Lung (tissue), 12 donors: ENCODE results near the gene PYGO2. TPM values are rescaled to one million over a fixed set of nuclear protein-coding genes. Genes with fewer than 3 reads are reported as not detected.

Experiments used
- ATAC-seq: fragments of 200-7000 bp; cut with Tn5 transposase; one replicate; pipeline ENCODE4 v1.9.1; 2020; ENCODE audit warnings: moderate number of reproducible peaks; ENCODE audit not compliant: insufficient read depth, low FRiP score
- DNase-seq, 3 donors: peaks; one replicate each; pipeline ENCODE4 v3.0.0-alpha.2; 2013 to 2017
- H3K27ac ChIP-seq, 2 donors: one replicate each; pipeline ENCODE4 v1.5.1; 2013; ENCODE audit warnings: mild to moderate bottlenecking in 2 of 2, moderate library complexity in 2 of 2, control low read depth in 1 of 2, inconsistent platforms in 1 of 2, low read depth in 1 of 2, low read length in 1 of 2
- H3K27me3 ChIP-seq, 3 donors: one replicate each; pipeline ENCODE4 v1.5.1; 2013; ENCODE audit warnings: low read length in 2 of 3; ENCODE audit not compliant: control insufficient read depth in 3 of 3, insufficient read depth in 3 of 3
- H3K36me3 ChIP-seq, 4 donors: one replicate each; pipeline ENCODE4 v1.5.1; 2013; ENCODE audit warnings: low read length in 4 of 4, mild to moderate bottlenecking in 1 of 4, moderate library complexity in 1 of 4; ENCODE audit not compliant: control insufficient read depth in 4 of 4, insufficient read depth in 4 of 4
- H3K4me1 ChIP-seq, 5 donors: one replicate each; pipeline ENCODE4 v1.5.1; 2013; ENCODE audit warnings: low read length in 5 of 5, mild to moderate bottlenecking in 2 of 5, moderate library complexity in 1 of 5; ENCODE audit not compliant: control insufficient read depth in 5 of 5, insufficient read depth in 5 of 5
- H3K4me3 ChIP-seq: one replicate; pipeline ENCODE4 v1.5.1; 2013; ENCODE audit warnings: mild to moderate bottlenecking, control low read depth, moderate library complexity
- H3K9ac ChIP-seq, 2 donors: one replicate each; pipeline ENCODE4 v1.5.1; 2013; ENCODE audit warnings: low read length in 2 of 2, control low read depth in 1 of 2; ENCODE audit not compliant: insufficient read depth in 1 of 2
- H3K9me3 ChIP-seq, 4 donors: one replicate each; pipeline ENCODE4 v1.5.1; 2013; ENCODE audit warnings: low read length in 3 of 4, mild to moderate bottlenecking in 1 of 4, moderate library complexity in 1 of 4; ENCODE audit not compliant: control insufficient read depth in 4 of 4, insufficient read depth in 3 of 4
- CTCF ChIP-seq: IDR thresholded peaks from 2 replicates; pipeline ENCODE4 v1.5.1; 2012; ENCODE audit warnings: mild to moderate bottlenecking; ENCODE audit errors: control extremely low read depth, extremely low read depth
- WGBS, 2 donors: extraction: QIAGEN DNeasy Blood & Tissue Kit; methylation state at CpG; one replicate each; pipeline ENCODE4 v1.1.7; 2013; 5-methylcytosine and 5-hydroxymethylcytosine counted together
- polyA plus RNA-seq, 2 donors: library from polyadenylated mRNA; stranded (reverse); fragments of 200-250 nt; gene quantifications; one replicate each; pipeline ENCODE4 v1.2.1, GENCODE V29; 2013
- total RNA-seq, 2 donors: library from RNA; depleted of rRNA in 1 of 2; stranded (reverse); fragments of >200 nt in 1 of 2; gene quantifications; one replicate each; pipeline ENCODE4 v1.2.1, GENCODE V29; 2014 to 2021
- donor health status: control.
- donor health status: control.
- donor health status: Bipolar disorder and iron deficiency.
- donor health status: healthy.
- donor health status: DM: yes; HTN: yes; CAD: no.

PYGO2 gene
- total and polyA plus RNA-seq, 4 donors, result 14.6 to 25.2 (median 20.0) TPM

- Histone ChIP-seq H3K9me3 (no peaks in the 10 kb centered on the region), H3K27me3 (no peaks in the 10 kb centered on the region), H3K9ac (no peak overlapping the region), H3K4me1 (peaks cover 0 to 6% (median 0%) of the 10 kb centered on the region in 5 donors), H3K27ac (no peak overlapping the region), H3K36me3 (peaks cover 0 to 3% (median 0%) of the 10 kb centered on the region in 4 donors), H3K4me3 (no peak overlapping the region)
- 92% methylated on average over 2 of the region's 2 CpGs for WGBS, 2 donors
- no peak for DNase-seq
- no peak for ATAC-seq
- no peak for TF ChIP-seq CTCF
These were observed 48.8 kb downstream of the PYGO2 start for GRCh38 chr1:154912755-154913154.

- peaks cover 0 to 3% (median 0%) of the 10 kb centered on the region in 4 donors for H3K36me3 ChIP-seq
- H3K27ac ChIP-seq, result no peak overlapping the region
- H3K27me3 ChIP-seq, result no peaks in the 10 kb centered on the region
- TF ChIP-seq CTCF, result no peak
- 91% methylated on average over 8 of the region's 8 CpGs for whole genome bisulfite sequencing, 2 donors
- peaks cover 0 to 6% (median 0%) of the 10 kb centered on the region in 5 donors for H3K4me1 ChIP-seq
- DNase-seq, result no peak
- H3K4me3 ChIP-seq, result no peak overlapping the region
- H3K9me3 ChIP-seq, result no peaks in the 10 kb centered on the region
- ATAC-seq, result no peak
- H3K9ac ChIP-seq, result no peak overlapping the region
These were observed 49.7 kb downstream of the PYGO2 start for GRCh38 chr1:154911691-154912550.

- WGBS, 2 donors, result 93 to 95% methylated on average over 5 of the region's 5 CpGs
These were observed 50.7 kb downstream of the PYGO2 start for GRCh38 chr1:154910851-154911250.

More at GRCh38 chr1:154910851-154911250, 50.7 kb downstream of the PYGO2 start:
- ATAC-seq, result no peak
- no peak for TF ChIP-seq CTCF
- Histone ChIP-seq H3K4me1 (peaks cover 0 to 6% (median 0%) of the 10 kb centered on the region in 5 donors), H3K9ac (no peak overlapping the region), H3K27ac (no peak overlapping the region), H3K27me3 (no peaks in the 10 kb centered on the region), H3K9me3 (no peaks in the 10 kb centered on the region), H3K36me3 (peaks cover 0 to 3% (median 0%) of the 10 kb centered on the region in 4 donors), H3K4me3 (no peak overlapping the region)
- no peak for DNase-seq
